Measurements from ENCODE around the gene SLC12A7. TPM values are rescaled to one million over a fixed set of nuclear protein-coding genes. Genes with fewer than 3 reads are reported as not detected.

SLC12A7 gene
- total RNA-seq, 4 donors from 2014 or later: 18.8 to 28.7 (median 24.5) TPM

DNA sequence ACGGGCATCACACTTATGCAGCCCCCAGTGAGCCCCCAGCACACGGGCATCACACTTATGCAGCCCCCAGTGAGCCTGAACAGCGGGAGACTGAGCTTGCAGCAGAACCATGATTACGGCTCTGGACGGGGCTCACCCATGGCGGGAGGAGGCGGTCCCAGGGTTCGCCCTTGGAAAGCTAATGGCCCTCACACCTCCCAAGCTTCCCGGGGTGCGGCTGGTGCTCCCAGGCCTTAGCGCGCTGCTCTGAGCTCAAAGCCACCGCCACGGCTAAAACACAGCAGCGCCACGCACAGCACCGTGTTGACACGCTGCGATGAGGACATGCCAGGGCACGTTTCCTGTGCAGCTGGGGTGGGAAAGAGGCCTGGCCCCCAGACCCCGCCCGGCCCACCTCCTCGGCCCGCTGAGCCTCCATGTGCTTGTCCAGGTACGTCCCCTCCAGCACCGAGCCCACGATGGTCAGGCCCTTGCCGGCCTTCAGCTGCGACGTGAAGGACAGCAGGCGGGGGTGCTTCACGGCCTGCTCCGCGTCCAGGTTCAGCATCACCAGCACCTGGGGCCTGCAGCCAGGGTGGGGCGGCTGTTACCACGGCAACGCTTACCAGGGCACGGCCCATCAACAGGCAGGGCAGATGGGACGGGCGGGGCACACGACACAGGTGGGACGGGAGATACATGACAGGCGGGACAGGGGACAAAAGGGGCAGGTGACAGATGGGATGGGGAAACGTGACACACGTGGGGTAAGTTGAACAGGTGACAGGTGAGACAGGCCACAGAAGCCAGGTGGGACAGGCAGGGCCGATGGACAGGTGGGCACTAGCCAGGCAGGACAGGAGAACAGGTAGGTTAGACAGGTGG is 38.4 kb downstream of the SLC12A7 start:
- Histone ChIP-seq H3K36me3 (peaks cover 0 to 68% of the 10 kb centered on the region in 2 donors), H3K4me3 (no peak overlapping the region), H3K27me3 (no peaks in the 10 kb centered on the region), H3K4me1 (no peaks in the 10 kb centered on the region), H3K9me3 (no peaks in the 10 kb centered on the region), H3K27ac (no peak overlapping the region)
- 88 to 94% methylated on average over 6 to 9 of the region's 46 CpGs for WGBS, 2 donors (ENCODE audit: low coverage in 1 of 2)
- no peak for ATAC-seq
- TF ChIP-seq, protein P1, sequence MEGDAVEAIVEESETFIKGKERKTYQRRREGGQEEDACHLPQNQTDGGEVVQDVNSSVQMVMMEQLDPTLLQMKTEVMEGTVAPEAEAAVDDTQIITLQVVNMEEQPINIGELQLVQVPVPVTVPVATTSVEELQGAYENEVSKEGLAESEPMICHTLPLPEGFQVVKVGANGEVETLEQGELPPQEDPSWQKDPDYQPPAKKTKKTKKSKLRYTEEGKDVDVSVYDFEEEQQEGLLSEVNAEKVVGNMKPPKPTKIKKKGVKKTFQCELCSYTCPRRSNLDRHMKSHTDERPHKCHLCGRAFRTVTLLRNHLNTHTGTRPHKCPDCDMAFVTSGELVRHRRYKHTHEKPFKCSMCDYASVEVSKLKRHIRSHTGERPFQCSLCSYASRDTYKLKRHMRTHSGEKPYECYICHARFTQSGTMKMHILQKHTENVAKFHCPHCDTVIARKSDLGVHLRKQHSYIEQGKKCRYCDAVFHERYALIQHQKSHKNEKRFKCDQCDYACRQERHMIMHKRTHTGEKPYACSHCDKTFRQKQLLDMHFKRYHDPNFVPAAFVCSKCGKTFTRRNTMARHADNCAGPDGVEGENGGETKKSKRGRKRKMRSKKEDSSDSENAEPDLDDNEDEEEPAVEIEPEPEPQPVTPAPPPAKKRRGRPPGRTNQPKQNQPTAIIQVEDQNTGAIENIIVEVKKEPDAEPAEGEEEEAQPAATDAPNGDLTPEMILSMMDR (IDR thresholded peaks at IDR 0.05): no peak
- TF ChIP-seq EP300 (IDR thresholded peaks at IDR 0.05) (no peak), POLR2AphosphoS5 (IDR thresholded peaks at IDR 0.05) (no peak), POLR2A (IDR thresholded peaks at IDR 0.05) (no peak)

DNA sequence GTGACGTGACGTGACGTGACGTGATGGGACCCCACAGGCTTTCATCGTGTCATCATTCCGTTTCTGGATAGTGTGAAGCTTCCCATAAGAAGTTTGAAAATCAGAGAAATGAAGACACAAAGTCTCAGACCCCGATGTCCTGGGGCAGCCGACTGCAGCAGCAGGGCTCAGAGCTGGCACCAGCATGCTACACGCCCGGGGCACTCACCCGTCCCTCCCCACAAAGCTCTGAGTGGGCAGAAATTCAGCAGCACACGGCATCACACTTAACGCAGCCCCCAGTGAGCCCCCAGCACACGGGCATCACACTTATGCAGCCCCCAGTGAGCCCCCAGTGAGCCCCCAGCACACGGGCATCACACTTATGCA is 42.2 kb downstream of the SLC12A7 start:
- no peak for ATAC-seq
- no peaks in the 10 kb centered on the region for H3K4me1 ChIP-seq
- no peaks in the 10 kb centered on the region for H3K27me3 ChIP-seq
- 85 to 96% methylated on average over 4 to 7 of the region's 15 CpGs for WGBS, 2 donors (ENCODE audit: low coverage in 1 of 2)
- H3K27ac ChIP-seq: no peak overlapping the region
- no peaks in the 10 kb centered on the region for H3K9me3 ChIP-seq
- peaks cover 0 to 67% of the 10 kb centered on the region in 2 donors for H3K36me3 ChIP-seq
- TF ChIP-seq, protein P1 (IDR thresholded peaks at IDR 0.05): no peak
- no peak for TF ChIP-seq POLR2AphosphoS5 (IDR thresholded peaks at IDR 0.05)
- TF ChIP-seq EP300 (IDR thresholded peaks at IDR 0.05): no peak
- TF ChIP-seq POLR2A (IDR thresholded peaks at IDR 0.05): no peak
- H3K4me3 ChIP-seq: no peak overlapping the region

DNA sequence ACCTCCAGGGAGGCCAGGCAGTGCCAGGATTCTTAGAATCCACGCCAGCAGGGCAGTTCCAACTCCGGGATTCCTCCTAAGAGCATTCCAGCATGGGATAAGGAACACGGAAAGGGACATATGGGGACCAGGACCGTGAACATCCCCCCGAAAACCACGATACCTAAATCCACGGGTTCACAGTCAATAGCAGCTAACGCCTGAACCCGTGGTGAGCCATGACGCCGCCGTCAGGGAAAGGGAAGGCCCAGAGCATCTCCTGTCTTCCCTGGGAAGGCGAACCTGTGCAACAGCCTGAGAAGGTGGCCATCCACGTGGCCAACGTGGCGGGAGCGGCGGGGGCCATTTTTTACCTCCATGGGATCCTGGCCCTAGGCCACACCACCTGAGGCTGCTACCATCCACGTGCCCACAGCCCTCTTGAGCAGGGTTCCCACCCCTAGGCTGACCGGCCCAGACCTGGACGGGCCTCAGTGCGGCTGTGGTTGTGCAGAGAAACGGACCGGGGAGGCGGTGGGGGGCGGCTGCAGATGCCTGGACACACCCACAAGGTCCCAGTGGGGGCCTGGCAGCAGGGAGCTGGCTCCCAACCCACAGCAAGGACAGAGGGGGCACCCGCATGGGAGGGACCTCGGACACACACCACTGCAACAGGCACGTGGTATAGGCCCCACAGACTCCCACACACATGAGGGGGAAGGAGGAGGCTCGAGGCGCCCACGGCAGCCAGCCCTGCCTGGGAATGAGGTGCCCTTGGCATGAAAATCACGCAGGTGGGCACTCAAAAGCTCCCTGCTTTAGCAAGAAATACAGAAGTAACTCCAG is 42.8 kb downstream of the SLC12A7 start:
- Histone ChIP-seq H3K4me1 (no peaks in the 10 kb centered on the region), H3K4me3 (no peak overlapping the region), H3K27me3 (no peaks in the 10 kb centered on the region), H3K27ac (no peak overlapping the region), H3K36me3 (peaks cover 0 to 67% of the 10 kb centered on the region in 2 donors), H3K9me3 (no peaks in the 10 kb centered on the region)
- TF ChIP-seq POLR2AphosphoS5 (IDR thresholded peaks at IDR 0.05) (no peak), POLR2A (IDR thresholded peaks at IDR 0.05) (no peak)
- peak; percentile 11 for ATAC-seq
- 81% methylated on average over 4 of the region's 33 CpGs; no CpG with 5 or more reads in 1 of the 2 donors for WGBS, 2 donors (ENCODE audit: low coverage in 1 of 2)

DNA sequence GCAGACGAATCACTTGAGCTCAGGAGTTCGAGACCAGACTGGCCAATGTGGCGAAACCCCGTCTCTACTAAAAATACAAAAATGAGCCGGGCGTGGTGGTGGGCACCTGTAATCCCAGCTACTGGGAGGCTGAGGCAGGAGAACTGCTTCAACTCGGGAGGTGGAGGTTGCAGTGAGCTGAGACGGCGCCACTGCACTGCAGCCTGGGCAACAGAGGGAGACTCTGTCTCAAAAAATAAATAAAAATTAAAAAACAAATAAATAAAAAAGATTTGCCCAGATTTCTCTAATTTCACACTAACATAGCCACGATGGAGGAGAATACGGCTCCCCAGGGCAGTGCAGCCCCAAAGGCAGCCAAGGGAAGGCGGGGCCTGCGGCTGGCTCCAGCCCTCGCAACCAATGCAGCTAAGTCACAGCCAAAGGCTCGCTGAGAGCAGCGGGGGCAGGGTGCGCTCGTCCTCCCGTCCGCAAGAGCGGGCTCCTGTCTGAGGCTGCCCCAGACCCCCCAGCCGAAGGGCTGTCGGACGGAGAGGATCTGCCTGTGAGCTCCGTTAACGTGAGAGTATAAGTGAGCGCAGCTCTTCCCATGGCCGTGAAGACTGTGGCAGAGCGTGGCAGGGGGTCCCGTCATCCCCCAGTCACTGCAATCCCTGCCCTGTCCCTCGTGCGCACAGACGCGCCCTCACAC is 43.5 kb downstream of the SLC12A7 start:
- TF ChIP-seq EP300 (IDR thresholded peaks at IDR 0.05): no peak
- no peak for TF ChIP-seq POLR2A (IDR thresholded peaks at IDR 0.05)
- TF ChIP-seq POLR2AphosphoS5 (IDR thresholded peaks at IDR 0.05): no peak
- TF ChIP-seq, protein P1 (IDR thresholded peaks at IDR 0.05): no peak
- Histone ChIP-seq H3K27ac (no peak overlapping the region), H3K36me3 (peaks cover 0 to 67% of the 10 kb centered on the region in 2 donors), H3K4me3 (no peak overlapping the region), H3K27me3 (no peaks in the 10 kb centered on the region), H3K9me3 (no peaks in the 10 kb centered on the region), H3K4me1 (no peaks in the 10 kb centered on the region)
- peak; percentile 58 for ATAC-seq
- WGBS, 2 donors (ENCODE audit: low coverage in 1 of 2): 86 to 88% methylated on average over 10 to 14 of the region's 34 CpGs
